ENCODE measurements around the gene CRYZL1. TPM values are rescaled to one million over a fixed set of nuclear protein-coding genes. Genes with fewer than 3 reads are reported as not detected.

The CRYZL1 gene
- total RNA-seq, 1 experiment from 2014 or later: 17.7 TPM

DNA sequence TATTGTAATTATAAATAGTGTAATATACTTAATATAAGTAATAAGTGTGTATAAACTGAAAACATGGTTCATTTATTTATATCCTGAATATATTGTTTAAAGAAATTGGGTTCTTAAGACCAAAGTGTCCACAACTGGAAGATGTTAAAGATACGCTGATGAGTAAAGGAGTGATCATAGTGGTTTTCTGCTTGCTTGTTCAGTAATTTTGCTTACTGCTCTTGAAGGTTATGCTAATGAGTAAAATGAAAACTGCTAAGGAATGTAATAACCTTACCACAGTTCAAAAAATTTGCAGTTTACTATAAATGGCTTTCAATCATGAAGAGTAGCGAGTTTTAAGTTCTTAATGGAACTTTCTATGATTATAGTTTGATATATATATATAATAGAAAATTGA lies 75.0 kb downstream of the CRYZL1 start:
- no peak for DNase-seq (ENCODE audit: low read depth)

DNA sequence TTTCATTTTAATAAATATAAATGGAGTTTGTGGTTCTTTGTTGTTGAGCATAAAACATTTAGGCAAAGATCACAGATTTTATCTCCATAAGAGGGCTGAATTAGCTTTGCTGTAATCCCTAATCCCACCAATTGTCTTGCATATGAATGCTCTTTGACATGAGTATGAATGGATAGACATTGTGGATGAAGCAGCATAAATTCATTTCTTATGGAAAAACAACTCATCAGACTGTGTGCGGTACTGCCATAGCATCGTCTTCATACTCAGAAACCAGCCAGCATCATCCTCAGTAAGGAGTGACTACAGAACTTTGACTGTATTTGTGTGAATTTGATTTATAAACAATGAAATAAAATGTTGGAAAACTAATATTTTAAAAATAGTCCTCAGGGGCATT lies 79.2 kb downstream of the CRYZL1 start:
- no peak for DNase-seq (ENCODE audit: low read depth)

DNA sequence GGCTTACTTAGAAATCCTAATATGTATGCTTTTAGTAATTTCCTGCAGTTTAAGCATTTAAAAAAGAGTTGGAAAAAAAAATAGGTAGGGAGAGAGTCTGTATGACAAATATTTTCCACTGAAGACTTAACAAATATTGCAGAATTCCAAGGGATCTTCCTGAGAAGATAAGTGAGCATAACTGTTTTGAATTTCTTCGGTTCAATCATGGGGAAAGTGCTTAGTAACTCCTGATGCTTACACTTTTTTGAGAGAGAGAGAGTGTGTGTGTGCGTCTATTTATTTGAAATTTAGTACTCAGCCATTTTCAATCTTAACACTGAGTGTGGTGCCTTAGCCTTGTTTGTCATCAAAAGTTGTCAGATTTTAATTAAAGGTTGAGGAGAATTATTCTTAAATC lies 80.2 kb downstream of the CRYZL1 start:
- DNase-seq (ENCODE audit: low read depth): no peak

DNA sequence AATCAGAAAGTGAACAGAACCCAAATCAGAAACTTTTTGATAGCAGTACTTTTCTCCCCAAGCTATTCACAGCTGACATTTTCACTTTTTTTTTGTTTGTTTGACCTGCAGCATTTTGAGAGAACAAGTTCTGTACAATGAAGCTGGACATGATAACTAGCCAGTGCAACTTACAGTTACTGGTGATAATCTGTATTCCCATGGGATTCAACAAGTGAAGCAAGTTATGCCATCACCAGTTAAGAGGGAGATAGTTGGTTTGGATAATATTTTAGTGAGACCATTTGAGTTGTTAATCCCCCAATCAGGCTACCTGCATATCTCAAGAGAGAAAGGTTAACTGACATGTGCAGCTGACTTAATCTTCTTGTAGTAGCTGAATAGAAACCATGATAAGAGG lies 80.6 kb downstream of the CRYZL1 start:
- DNase-seq (ENCODE audit: low read depth): no peak

DNA sequence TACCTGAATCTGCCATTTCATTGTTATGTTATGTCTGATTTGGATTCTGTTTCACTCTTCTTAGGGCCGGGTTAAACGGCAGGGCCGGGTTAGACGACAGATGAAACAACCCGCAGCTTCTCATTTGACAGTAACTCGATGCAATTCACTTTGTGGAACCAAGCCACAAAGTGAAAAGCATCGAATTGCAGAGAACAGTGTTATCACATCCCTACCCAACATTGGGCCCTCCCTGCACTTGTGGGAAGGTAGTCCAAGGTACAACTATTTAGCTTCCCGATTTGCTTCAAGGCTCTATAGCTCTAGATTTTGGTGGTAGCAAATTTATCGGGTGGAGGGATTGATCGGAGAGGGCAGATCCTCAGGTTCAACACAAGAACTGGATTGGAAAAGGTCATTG lies 81.7 kb downstream of the CRYZL1 start:
- no peak for DNase-seq (ENCODE audit: low read depth)

DNA sequence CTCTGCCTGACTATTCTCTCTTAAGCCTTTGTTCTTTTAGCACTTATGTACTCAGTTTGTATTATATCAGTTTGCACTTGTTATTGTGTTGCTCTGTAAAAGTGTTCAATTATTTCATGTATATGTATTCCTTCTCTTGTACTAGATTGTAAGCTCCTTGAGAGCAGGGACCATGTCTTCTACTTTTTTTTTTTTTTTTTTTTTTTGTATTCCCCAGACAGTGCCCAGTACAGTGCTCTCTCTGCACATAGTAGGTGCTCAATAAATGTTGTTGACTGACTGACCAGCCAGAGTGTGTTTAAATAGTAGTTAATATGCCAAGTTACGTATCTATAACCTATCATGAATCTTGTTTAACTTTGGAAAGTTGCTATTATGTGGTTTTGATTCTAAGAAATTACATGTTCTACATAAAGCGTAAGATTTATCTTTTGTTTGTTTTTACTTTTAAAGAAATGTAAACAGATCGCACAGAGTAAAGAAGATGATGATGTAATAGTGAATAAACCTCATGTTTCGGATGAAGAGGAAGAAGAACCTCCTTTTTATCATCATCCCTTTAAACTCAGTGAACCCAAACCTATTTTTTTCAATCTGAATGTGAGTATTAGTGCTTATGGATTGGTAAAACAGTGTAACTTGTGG lies 82.6 kb downstream of the CRYZL1 start:
- DNase-seq (ENCODE audit: low read depth): no peak

DNA sequence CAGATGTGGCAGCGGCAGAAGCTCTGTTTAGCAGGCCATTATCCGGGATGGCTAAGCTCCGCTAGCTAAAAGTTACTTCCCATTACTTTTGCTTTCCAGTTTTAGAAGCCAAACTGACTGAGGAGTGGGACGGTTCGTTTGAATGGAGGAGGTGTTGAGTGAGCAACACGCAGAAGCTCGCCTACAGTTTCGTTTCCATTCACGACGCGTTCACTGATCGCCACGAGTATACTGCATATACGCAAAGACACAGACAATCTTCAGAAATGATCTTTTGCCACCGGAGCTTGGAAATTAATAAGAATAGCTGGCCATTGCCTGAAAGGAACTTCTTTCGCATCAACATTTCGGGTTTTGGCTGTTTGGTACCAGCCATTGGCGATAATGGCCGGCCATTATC lies 84.1 kb downstream of the CRYZL1 start:
- DNase-seq (ENCODE audit: low read depth): no peak

DNA sequence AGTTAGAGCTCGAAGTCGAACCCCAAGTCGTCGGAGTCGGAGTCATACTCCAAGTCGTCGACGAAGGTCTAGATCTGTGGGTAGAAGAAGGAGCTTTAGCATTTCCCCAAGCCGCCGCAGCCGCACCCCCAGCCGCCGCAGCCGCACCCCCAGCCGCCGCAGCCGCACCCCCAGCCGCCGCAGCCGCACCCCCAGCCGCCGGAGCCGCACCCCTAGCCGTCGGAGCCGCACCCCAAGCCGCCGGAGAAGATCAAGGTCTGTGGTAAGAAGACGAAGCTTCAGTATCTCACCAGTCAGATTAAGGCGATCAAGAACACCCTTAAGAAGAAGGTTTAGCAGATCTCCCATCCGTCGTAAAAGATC lies 86.6 kb downstream of the CRYZL1 start:
- DNase-seq (ENCODE audit: low read depth): no peak

DNA sequence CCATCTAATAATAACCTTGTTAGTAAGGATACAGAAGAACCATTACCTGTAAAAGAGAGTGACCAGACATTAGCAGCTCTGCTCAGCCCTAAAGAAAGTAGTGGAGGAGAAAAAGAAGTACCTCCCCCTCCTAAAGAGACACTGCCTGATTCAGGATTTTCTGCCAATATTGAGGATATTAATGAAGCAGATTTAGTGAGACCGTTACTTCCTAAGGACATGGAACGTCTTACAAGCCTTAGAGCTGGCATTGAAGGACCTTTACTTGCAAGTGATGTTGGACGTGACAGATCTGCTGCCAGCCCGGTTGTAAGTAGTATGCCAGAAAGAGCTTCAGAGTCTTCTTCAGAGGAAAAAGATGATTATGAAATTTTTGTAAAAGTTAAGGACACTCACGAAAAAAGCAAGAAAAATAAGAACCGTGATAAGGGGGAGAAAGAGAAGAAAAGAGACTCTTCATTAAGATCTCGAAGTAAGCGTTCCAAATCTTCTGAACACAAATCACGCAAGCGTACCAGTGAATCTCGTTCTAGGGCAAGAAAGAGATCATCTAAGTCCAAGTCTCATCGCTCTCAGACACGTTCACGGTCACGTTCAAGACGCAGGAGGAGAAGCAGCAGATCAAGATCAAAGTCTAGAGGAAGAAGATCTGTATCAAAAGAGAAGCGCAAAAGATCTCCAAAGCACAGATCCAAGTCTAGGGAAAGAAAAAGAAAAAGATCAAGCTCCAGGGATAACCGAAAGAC lies 87.1 kb downstream of the CRYZL1 start:
- no peak for DNase-seq (ENCODE audit: low read depth)

DNA sequence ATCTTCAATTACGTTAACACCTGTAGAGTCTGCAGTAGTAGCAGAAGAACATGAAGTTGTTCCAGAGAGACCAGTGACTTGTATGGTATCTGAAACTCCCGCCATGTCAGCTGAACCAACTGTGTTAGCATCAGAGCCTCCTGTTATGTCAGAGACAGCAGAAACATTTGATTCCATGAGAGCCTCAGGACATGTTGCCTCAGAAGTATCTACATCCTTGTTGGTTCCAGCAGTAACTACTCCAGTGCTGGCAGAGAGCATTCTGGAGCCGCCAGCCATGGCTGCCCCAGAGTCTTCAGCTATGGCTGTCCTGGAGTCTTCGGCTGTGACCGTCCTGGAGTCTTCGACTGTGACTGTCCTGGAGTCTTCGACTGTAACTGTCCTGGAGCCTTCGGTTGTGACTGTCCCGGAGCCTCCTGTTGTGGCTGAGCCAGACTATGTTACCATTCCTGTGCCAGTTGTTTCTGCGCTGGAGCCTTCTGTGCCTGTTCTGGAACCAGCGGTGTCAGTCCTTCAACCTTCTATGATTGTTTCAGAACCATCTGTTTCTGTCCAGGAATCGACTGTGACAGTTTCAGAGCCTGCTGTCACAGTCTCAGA lies 88.4 kb downstream of the CRYZL1 start:
- no peak for DNase-seq (ENCODE audit: low read depth)

DNA sequence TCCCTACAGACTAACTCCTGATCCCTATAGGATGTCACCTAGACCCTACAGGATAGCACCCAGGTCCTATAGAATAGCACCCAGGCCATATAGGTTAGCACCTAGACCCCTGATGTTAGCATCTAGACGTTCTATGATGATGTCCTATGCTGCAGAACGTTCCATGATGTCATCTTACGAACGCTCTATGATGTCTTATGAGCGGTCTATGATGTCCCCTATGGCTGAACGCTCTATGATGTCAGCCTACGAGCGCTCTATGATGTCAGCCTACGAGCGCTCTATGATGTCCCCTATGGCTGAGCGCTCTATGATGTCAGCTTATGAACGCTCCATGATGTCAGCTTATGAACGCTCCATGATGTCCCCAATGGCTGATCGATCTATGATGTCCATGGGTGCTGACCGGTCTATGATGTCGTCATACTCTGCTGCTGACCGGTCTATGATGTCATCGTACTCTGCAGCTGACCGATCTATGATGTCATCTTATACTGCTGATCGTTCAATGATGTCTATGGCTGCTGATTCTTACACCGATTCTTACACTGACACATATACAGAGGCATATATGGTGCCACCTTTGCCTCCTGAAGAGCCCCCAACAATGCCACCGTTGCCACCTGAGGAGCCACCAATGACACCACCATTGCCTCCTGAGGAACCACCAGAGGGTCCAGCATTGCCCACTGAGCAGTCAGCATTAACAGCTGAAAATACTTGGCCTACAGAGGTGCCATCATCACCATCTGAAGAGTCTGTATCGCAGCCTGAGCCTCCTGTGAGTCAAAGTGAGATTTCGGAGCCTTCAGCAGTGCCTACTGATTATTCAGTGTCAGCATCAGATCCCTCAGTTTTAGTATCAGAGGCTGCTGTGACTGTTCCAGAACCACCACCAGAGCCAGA lies 89.2 kb downstream of the CRYZL1 start:
- DNase-seq (ENCODE audit: low read depth): no peak

DNA sequence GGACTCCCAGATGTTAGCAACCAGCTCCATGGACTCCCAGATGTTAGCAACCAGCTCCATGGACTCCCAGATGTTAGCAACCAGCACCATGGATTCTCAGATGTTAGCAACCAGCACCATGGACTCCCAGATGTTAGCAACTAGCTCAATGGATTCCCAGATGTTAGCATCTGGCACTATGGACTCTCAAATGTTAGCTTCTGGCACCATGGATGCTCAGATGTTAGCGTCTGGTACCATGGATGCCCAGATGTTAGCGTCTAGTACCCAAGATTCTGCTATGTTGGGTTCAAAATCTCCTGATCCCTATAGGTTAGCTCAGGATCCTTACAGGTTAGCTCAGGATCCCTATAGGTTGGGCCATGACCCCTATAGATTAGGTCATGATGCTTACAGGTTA lies 89.9 kb downstream of the CRYZL1 start:
- DNase-seq (ENCODE audit: low read depth): no peak

DNA sequence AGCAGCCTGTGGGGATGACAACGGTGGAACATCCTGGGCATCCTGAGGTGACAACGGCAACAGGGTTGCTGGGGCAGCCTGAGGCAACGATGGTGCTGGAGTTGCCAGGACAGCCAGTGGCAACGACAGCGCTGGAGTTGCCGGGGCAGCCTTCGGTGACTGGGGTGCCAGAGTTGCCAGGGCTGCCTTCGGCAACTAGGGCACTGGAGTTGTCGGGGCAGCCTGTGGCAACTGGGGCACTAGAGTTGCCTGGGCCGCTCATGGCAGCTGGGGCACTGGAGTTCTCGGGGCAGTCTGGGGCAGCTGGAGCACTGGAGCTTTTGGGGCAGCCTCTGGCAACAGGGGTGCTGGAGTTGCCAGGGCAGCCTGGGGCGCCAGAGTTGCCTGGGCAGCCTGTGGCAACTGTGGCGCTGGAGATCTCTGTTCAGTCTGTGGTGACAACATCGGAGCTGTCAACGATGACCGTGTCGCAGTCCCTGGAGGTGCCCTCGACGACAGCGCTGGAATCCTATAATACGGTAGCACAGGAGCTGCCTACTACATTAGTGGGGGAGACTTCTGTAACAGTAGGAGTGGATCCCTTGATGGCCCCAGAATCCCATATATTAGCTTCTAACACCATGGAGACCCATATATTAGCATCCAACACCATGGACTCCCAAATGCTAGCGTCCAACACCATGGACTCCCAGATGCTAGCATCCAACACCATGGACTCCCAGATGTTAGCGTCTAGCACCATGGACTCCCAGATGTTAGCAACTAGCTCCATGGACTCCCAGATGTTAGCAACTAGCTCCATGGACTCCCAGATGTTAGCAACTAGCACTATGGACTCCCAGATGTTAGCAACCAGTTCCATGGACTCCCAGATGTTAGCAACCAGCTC lies 90.5 kb downstream of the CRYZL1 start:
- no peak for DNase-seq (ENCODE audit: low read depth)

DNA sequence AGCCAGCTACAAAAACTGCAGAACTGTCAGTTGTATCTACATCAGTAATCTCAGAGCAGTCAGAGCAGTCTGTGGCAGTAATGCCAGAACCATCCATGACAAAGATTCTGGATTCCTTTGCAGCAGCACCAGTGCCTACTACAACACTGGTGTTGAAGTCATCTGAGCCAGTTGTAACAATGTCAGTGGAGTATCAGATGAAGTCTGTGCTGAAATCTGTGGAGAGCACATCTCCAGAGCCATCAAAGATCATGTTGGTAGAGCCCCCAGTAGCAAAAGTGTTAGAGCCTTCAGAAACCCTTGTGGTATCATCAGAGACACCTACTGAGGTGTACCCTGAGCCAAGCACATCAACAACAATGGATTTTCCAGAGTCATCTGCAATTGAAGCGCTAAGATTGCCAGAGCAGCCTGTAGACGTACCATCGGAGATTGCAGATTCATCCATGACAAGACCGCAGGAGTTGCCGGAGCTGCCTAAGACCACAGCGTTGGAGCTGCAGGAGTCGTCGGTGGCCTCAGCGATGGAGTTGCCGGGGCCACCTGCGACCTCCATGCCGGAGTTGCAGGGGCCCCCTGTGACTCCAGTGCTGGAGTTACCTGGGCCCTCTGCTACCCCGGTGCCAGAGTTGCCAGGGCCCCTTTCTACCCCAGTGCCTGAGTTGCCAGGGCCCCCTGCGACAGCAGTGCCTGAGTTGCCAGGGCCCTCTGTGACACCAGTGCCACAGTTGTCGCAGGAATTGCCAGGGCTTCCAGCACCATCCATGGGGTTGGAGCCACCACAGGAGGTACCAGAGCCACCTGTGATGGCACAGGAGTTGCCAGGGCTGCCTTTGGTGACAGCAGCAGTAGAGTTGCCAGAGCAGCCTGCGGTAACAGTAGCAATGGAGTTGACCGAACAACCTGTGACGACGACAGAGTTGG lies 91.4 kb downstream of the CRYZL1 start:
- no peak for DNase-seq (ENCODE audit: low read depth)

DNA sequence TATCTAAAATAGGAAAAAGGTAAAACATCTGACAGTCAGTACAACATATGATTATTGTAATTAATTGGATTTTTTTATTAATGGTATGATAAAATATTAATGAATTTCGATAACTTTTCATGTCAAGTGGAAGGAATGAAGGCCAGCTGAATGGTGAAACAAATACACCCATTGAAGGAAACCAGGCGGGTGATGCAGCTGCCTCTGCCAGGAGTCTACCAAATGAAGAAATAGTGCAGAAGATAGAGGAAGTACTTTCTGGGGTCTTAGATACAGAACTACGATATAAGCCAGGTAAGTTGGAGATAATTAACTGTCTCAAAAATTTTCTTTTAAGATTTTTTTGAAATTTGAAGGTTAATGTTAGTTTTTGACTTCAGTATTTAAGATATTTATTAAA lies 95.5 kb downstream of the CRYZL1 start:
- DNase-seq (ENCODE audit: low read depth): no peak

DNA sequence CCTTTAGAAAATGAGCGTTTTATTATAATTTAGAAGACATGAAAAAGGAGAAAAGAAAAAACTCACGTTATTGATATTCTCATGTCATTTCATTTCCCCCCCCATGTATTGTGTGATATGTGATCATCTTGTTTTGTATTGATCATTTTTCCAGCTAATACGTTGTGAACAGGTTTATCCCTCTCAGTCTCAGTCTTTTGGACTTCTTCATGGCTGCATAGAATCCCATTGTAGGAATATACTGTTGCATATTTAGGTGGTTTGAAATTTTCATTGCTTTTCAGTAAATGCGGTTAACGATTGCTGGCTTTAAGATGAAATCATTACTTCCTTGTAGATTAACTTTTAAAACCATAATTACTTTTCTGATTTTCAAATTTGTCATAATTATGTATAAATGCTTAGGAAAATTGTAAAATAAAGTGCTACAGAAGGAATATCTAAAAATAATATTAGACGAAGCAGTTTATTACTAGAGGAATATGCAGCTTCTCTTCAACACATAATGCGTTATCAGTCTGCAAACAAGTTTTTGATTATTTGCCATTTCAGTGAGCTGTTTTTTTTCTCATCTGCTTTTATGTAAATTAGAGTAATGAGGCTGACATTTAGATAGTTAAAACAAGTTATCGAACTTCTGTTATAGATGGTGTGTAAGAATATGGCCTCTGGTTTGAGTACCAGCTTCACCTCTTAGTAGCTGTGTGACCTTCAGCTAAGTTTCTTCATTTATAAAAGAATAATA lies 96.9 kb downstream of the CRYZL1 start:
- DNase-seq (ENCODE audit: low read depth): no peak

DNA sequence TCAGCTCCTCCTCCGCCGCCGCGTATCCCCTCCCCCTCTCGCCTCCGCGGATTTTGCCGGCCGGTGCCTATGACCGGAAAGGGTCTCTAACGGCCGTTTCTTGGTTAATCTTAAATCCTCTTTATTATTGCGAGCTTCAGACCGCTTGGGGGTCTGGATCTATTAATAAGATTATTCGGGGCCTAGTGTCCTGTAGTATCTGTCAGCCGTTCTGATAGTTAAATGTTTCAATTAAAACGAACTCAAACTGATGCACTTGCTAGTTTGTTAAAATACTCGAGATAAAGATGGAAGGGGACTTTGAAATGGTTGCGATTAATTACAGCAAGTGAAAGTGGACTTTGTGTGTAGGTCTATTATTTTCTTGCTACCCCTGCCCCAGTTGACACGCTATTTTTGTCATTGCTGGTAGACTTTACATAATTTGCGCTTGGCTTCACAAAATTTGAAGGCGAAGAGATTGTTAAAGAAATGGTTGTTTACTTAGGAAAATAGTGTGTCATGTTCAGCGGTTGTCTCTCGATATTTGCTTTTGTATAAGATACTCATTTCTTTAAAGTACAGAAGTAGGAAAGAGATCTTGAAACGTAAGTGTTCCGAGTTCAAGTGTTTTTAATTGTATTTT lies 97.9 kb downstream of the CRYZL1 start:
- no peak for DNase-seq (ENCODE audit: low read depth)

DNA sequence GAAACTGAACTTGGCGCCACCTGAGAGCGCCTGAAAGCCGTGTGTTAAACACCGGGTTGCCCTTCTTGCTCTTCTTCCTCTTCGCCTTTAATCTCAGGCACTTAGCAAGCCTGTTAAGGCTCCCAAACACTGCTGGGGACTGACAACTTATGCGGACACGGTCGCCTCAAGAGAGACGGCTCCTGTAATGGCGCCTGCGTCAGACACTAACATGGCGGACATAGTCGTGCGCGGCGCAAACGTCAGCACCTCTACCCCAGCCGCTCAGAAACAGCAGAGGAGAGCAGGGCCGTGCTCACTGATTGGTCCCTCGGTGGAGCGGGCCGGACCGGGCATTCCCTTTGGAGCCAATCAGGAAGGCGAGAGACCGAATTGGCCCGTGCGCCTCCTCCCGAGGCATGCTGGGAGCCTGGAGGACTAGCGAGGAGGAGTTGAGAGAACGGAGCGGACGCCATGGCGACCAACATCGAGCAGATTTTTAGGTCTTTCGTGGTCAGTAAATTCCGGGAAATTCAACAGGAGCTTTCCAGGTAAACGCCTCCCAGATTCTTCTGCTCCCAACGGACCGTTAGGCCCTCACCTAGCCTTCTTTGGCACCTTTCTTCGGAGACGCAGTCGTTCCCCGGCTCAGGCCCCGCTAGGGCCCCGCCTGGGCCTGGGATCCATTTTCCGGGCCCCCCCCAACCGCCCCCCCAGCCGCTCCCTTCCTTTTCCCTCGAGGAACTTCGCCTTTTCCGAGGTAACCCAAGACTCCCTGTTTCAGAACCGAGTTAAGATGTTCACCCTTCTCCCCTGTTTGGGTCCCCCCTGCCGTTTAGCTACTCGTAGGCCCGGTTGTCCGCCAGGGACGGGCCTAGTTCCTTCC lies 98.7 kb downstream of the CRYZL1 start, which contains the start of gene SON:
Gene SON (plus strand): TSS at position 399 of the 865 bp plus-strand sequence. CDS start 55 bp downstream, at position 454.
- peak; percentile 98 for DNase-seq (ENCODE audit: low read depth)
